ENCODE results near the gene AOPEP. TPM values are rescaled to one million over a fixed set of nuclear protein-coding genes. Genes with fewer than 3 reads are reported as not detected.

AOPEP gene
- total and polyA plus RNA-seq, 2 of the 13 experiments (the other 11 are each of a cell fraction or from before 2014, with no cell fraction given): 22.2 to 41.6 TPM

- TF ChIP-seq CTCF (CRISPR knock-in tag; IDR thresholded peaks at IDR 0.05) (peak; percentile 91), ZNF552 (CRISPR knock-in tag; IDR thresholded peaks at IDR 0.05; ENCODE audit: borderline replicate concordance) (no peak), CHD2 (IDR thresholded peaks at IDR 0.05; ENCODE audit: low read depth, low read length) (no peak), CENPT (CRISPR knock-in tag; IDR thresholded peaks at IDR 0.05; ENCODE audit: low read depth) (no peak), MBD4 (IDR thresholded peaks at IDR 0.05; ENCODE audit: borderline replicate concordance, low read length) (no peak)
Measured at GRCh38 chr9:95127249-95128176, 401.0 kb downstream of the AOPEP start (continued).

GRCh38 chr9:95128177-95128524, 401.7 kb downstream of the AOPEP start:
- ATAC-seq (no peak), DNase-seq (ENCODE audit: low spot score) (no peak), FAIRE-seq (no peak)
- H3K36me3 ChIP-seq (replicated peaks in 1 of 2; ENCODE audit: control insufficient read depth in 1 of 2, insufficient read depth in 2 of 2, low read length in 2 of 2): no peaks in the 10 kb centered on the region
- intact Hi-C loops (cut with micrococcal nuclease; ENCODE audit: unreplicated experiment): no loop called here
- ChIA-PET CTCF (ENCODE audit: low intra/inter-chr PET ratio, low total read pairs) (interaction anchor here (1.1 to 2.7 kb wide), 3 partner anchors 345 to 459 kb away, joined by 3 to 14 read pairs (median 6); no protein-coding TSS in a partner anchor), POLR2A (interaction anchor here (1.3 to 1.5 kb wide), 2 partner anchors 9 to 460 kb away, joined by 3 read pairs; no protein-coding TSS in a partner anchor)
- no peak overlapping the region for H3K4me3 ChIP-seq (replicated peaks in 1 of 3; ENCODE audit: insufficient read depth in 1 of 3, low read depth in 2 of 3, low read length in 3 of 3)
- no TSS peak for BruUV-seq (replicated peaks)
- H3K9ac ChIP-seq (ENCODE audit: insufficient read depth, low read depth, low read length): no peak overlapping the region
- no peak overlapping the region for H2AFZ ChIP-seq (ENCODE audit: low read length)
- H3K9me3 ChIP-seq (ENCODE audit: low read length): no peaks in the 10 kb centered on the region
- no peaks in the 10 kb centered on the region for H4K20me1 ChIP-seq (ENCODE audit: insufficient read depth, low read length)
- peaks cover 24% of the 10 kb centered on the region for H3K4me1 ChIP-seq (ENCODE audit: insufficient read depth, low read length)
- no peak overlapping the region for H3K4me2 ChIP-seq (ENCODE audit: low read depth, low read length)
- no peaks in the 10 kb centered on the region for H3K79me2 ChIP-seq (ENCODE audit: insufficient read depth, low read length)
- in situ Hi-C loops (cut with HindIII; ENCODE audit: extremely low pct_ligation_motif_present, low pct_unique_long_range_greater_than_20kb): no loop called here
- no peak overlapping the region for H3K27ac ChIP-seq (ENCODE audit: extremely low read length, insufficient read depth, low read length)
- 92% methylated on average over 4 of the region's 4 CpGs for WGBS (ENCODE audit: low lambda C conversion rate)
- no peaks in the 10 kb centered on the region for H3K27me3 ChIP-seq (ENCODE audit: control insufficient read depth in 1 of 2, insufficient read depth in 2 of 2, low read length in 2 of 2)
- TF ChIP-seq ZNF597 (CRISPR knock-in tag; IDR thresholded peaks at IDR 0.05): no peak
- no peak for TF ChIP-seq MAFG (CRISPR knock-in tag; IDR thresholded peaks at IDR 0.05)
- TF ChIP-seq BATF2 (CRISPR knock-in tag; IDR thresholded peaks at IDR 0.05): no peak
- no peak for TF ChIP-seq ZNF362 (CRISPR knock-in tag; IDR thresholded peaks at IDR 0.05; ENCODE audit: borderline replicate concordance)
- TF ChIP-seq SIX4 (CRISPR knock-in tag; IDR thresholded peaks at IDR 0.05): no peak
- no peak for TF ChIP-seq ZBTB39 (CRISPR knock-in tag; IDR thresholded peaks at IDR 0.05)
- no peak for TF ChIP-seq HINFP (CRISPR knock-in tag; IDR thresholded peaks at IDR 0.05; ENCODE audit: low read depth)
- TF ChIP-seq ZNF367 (CRISPR knock-in tag; IDR thresholded peaks at IDR 0.05; ENCODE audit: borderline replicate concordance): no peak
